ENCODE results near the gene FOXI1.

GRCh38 chr5:170076739-170077138 is 29.0 kb upstream of the FOXI1 start:
- TF ChIP-seq CTCF (conservative IDR thresholded peaks at IDR 0.05; ENCODE audit: low read length), result no peak
- no peak for TF ChIP-seq EZH2phosphoT487 (IDR thresholded peaks at IDR 0.05; ENCODE audit: borderline replicate concordance)
